CD4-positive, alpha-beta T cell treated with Interleukin-4 for 1 hour (primary cell): Measurements from ENCODE around the gene NANS.
"Not testable (repeated sequence)": the region's sequence is repeated elsewhere in the genome, so short reads cannot be mapped to it uniquely, and the experiment has no call there.

Source experiments
- DNase-seq, 2 donors: peaks; one replicate each; pipeline ENCODE4 v3.0.0-alpha.2; 2020 to 2022

The NANS gene

DNA sequence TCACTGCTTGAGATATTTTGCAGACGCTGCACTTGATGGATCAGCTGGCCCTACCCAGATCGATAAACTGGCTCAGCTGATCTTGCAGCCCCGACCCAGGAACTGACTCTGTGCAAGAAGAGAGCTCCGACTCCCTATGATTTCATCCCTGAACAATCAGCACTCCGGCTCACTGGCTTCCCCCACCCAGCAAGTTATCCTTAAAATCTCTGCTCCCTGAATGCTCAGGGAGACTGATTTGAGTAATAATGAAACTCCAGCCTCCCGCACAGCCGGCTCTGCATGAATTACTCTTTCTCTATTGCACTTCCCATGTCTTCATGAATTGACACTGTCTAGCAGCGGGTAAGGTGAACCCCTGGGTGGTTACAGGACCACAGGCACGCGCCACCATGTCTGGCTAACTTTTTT lies 16.9 kb upstream of the NANS start:
- no peak for DNase-seq

DNA sequence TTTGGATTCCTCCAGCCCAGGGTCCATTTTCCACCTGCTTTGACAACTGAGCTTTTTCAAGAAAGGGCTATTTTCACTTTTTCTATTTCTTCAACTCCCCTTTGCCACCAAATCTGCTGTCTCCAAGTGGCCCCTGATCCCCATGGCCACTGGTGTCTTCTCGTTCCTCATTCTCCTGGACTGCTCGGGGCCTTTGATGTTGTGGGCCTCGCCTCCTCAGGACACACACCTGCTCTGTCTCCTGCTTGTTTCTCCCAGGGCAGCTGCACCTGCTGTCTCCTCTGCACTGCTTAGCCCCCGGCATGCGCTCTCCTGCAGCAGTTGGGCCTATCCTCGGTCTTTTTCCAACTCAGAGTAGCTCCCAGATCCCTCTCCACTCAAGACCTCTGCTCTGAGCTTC lies 16.3 kb upstream of the NANS start:
- no peak for DNase-seq

DNA sequence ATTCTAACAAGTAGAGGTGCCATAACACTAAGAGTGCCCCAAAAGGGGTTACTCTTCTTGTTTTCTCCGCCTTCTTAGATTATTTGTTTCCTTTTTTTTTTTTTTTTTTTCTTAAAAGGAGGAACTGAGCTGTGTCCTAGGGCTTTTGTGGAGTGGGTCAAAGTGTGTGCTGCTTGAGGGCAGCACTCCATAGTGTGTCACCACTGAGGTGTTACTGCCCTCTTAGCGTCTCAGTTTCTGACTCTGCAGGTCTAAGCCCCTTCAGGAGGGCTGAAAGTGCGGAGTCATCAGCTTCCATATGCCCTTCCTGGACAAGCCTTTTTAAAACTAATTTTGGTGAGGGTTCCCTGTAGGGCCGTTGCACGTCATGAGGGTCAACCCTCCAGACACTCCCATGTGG lies 12.6 kb upstream of the NANS start:
- no peak for DNase-seq

DNA sequence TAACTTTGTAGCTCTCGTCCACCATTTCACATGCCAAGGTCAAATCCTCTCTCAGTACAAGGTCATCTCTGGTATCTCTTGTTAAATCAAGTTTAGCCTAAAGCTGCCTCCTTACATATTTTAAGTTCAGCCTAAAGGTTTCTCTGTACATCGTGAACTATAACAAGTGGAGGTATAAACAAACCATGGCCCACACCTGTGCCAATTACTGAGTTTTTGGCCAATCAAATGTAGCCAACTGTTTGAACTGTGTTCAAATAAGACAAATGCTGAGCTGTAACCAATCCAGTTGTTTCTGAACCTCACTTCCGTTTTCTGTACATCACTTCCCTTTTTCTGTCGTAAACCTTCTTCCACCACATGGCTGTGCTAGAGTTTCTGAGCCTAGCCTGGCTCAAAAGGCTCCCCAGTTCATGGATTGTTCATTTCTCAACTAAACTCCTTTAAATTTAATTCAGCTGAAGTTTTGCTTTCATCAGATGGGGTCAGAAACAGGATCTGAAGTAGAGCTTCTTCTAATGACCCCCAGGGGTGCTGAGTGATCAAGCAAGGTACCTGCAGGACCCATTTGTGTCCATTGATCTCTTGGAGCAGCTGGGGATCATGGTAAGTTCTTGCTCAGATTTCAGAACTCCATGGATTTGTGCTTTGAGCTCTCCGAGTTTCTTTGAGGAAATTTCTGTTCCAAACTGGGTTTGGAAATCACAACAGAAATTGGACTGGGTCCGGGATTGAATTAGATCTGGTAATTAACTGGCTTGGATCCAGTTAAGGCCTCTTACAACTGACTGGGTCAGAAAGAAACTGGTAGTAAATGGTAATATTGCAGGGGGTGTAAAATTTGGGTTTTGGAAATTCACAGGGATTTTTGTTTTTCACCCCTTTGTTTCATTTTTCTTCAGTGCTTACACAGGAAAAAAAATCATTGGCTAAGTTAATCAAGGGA lies 11.0 kb upstream of the NANS start:
- peak; percentile 63 to 86 for DNase-seq

DNA sequence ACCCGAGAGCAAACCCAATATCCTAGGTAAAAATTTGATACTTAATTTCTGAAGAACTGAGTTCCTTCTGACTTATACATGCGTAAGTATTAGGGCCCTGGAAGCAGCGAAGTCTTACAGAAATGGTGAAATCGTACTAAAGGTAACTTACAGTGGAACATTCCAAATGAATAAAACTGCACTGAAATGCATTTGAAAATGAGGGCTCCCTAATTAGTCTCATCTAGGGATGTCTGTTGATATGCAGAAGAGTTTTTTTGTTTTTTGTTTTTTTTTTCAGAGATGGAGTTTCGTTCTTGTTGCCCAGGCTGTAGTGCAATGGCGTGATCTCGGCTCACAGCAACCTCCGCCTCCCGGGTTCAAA lies 10.4 kb upstream of the NANS start:
- no peak for DNase-seq

DNA sequence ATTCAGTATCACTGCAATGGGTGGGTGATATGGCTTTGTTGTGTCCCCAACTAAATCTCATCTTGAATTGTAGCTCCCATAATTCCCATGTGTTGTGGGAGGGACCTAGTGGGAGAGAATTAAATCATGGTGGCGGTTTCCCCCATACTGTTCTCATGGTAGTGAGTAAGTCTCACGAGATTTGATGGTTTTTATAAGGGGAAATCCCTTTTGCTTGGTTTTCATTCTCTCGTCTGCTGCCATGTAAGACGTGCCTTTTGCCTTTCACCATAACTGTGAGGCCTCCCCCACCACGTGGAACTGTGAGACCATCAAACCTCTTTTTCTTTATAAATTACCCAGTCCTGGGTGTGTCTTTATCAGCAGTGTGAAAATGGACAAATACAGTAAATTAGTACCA lies 9.5 kb upstream of the NANS start:
- no peak for DNase-seq

DNA sequence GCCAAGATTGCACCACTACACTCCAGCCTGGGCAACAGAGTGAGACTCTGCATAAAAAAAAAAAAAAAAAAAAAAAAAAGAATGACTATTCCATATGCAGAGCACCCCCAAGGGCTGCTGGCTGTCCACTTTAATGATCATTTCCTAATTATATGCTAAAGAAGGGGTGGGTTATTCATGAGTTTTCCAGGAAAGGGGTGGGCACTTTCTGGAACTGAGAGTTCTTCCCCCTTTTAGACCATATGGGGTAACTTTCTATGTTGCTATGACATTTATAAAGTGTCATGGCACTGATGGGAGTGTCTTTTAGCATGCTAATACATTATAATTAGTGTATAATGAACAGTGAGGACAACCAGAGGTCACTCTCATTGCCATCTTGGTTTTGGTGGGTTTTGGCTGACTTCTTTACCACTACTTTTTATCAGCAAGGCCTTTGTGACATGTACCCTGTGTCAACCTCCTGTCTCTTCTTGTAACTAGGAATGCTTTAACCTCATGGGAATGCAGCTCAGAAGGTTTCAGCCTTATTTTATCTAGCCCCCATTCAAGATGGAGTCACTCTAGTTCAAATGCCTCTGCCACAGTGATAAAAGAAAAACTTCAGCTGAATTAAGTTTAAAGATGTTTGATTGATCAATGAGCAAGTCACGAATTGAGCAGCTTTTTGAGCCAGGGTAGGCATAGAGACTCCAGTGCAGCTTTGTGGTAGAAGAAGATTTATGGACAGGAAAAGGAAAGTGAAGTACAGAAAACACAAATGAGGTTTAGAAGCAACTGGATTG lies 7.1 kb upstream of the NANS start:
- no peak for DNase-seq

DNA sequence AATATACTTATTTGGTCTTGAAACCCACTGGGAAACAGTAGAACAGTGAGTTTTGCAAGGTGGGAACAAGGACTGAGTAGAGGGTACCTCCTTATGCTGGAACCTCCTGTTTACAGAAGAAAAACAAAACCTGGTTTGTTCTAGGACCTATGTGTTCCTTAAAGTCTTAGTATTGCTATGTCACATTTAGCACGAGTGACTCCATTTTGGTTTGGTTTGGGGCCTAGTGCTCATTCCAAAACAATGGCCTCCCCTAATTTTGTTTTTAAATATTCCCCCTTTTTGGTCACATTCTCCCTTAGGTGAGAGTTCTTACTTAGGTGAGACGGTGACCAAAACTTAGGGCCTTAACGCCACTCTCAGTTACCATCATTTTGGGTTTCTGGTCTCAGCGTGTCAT lies 6.2 kb upstream of the NANS start:
- DNase-seq = no peak

DNA sequence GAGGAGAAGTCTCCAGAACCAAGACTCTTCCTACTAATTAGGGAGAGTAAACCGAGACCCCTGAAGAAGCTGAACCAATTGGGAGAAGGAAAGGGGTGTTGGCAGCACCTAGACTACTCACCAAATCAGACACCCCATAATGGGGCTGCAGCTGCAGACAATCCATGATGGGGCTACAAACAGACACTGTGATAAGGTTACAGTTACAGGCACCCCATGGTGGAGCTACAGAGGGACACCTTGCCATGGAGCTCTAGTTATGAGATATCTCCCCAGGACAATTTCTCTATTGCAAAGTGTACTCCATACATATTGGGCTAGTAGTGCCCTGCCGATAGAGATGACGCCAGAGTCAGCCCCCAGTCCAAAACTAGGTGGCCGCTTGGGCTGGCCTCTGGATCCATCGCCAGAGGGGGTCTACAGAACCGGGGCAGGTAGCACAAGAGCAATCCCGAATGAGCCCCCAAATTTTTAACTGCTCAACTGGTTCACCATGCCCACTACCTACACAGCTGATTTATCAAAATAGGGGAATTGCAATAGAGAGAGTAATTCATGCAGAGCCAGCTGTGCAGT lies 2.1 kb upstream of the NANS start:
- no peak for DNase-seq

DNA sequence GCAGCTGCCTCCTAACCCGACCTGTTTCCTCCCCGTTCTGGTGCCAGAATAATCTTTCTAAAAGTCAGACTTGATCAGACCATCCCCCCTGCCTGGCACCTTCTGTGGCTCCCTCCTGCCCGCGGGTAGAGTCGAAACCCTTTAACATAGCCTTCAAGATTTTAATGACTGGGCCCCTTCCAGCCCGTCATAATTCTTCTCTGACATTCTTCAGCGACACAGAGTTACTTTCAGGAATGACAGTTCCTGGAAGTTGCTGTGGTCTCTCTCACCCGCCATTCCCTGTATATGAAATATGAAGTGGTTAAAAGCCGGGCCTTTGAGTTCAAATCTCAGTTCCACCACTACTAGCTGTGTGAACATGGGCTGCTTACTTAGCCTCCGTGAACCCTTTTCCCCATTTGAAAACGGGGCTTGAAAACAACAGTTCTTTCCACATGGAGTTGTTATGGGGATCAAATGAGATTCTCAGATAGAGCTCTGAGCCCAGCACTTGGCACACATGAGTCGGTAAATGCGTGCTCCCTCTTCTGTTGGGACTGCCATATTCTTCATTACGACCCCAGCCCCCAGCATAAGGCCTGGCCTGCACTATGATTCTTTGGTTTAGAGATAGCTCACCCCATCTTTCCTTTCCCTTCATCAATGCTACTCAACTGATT lies 737 bp downstream of the NANS start:
- DNase-seq = no peak

DNA sequence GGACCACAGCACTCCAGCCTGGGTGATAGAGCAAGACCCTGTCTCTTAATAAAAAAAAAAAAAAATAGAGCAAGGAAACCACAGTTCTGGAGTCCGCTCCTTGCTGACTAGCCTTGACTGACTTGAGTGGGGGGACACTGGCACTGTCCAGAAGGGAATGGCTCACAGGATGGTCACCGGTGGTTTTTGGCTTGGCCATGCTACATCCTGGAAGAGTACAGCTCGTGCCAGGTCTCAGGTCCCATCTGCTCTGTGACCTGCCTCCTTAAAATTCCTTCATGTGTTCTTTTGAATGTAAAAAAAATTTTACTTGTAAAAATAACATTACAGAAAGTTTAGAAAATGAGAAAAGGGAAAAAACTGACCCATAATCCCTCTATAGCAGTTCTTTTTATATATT lies 5.6 kb downstream of the NANS start:
- no peak for DNase-seq

DNA sequence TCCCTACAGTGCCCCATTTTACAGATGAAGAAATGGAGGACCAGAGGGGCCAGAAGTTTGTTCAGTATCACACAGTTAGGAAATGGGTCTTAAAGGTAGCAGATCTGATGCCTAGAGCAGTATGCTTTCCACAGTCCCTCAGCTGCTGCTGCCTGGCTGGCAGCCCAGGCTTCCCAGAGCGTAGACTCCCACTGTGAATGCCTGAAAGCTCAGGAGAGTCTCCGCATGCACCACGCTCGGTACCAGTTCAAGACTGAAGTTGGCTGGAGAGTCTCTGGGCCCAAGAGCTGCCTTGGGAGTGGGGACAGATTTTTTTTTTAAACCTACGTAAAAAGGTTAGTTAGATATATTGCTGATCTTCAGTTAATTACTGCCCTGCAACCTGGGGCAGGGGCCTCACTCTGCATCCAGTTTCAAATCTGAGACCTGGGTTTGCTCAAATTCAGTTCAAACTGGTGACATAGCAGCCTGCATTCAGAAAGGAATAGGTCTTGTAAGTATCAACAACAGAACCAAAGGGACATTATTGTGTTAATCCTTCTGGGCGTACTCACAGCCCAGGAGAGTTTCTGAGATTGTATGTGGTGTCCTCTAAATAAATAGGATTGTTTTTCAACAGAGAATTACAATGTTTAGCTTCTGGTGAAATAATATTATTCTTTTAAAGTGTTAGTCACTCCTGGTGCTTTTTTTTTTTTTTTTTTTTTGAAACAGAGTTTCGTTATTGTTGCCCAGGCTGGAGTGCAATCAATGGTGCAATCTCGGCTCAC lies 8.3 kb downstream of the NANS start:
- no peak for DNase-seq

DNA sequence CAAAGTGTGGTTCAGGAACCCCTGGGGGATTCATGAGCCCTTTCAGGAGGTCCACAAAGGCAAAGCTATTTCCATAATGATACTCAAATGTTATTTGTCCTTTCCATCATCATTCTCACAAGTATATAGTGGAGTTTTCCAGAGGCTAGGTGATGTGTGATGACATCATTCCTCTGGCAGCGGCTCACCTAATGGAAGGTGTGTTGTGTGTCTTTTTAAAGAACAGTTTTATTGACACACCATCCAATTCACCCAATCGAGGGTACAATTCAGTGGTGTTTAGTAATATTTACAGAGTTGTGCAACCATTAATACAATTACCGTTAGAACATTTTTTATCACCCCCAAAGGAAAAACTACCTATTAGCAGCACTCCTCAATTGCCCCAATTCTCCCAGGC lies 9.7 kb downstream of the NANS start:
- DNase-seq = no peak

DNA sequence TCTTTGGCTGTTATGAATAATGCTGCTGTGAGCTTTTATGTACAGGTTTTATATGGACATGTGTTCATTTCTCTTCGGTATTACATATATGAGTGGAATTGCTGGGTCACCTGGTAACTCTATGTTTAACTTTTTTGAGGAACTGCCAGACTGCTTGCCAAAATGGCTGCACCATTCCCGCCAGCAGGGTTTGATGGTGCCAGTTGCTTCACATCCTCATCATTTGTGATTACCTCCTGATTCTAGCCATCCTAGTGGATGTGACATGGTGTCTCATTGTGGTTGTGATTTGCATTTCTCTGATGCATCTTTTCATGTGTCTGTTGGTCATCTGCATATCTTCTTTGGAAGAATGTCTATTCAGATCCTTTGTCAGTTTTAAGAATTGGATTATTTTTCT lies 10.7 kb downstream of the NANS start:
- no peak for DNase-seq

DNA sequence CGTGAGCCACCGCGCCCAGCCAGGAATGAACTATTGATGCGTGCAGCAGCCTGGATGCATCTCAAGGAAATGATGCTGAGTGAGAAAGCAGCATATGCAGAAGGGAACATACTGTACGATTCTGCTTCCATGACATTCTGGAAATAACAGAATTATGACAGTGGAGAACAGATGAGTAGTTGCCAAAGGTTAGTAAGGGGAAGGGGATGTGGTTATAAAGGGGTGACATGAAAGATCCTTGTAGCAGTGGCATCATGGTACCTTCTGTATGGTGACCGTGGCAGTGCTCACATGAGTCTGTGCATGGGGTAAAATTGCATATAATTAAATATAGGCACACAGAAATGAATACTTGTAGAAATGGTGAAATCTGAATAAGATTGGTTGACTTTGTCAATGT lies 13.0 kb downstream of the NANS start:
- DNase-seq = no peak

DNA sequence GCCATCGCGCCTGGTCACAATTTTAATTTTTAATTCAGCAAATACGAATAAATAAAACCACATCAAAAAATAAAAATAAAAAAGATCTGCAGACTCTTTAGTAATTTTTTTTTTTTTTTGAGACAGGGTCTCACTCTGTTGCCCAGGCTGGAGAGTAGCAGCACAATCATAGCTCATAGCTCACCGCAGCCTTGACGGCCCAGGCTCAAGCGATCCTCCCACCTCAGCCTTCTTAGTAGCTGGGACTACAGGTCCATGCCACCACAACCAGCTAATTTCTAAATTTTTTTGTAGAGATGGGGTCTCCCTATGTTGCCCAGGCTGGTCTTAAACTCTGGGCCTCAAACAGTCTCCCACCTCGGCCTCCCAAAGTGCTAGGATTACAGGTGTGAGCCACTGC lies 14.2 kb downstream of the NANS start:
- DNase-seq = no peak

DNA sequence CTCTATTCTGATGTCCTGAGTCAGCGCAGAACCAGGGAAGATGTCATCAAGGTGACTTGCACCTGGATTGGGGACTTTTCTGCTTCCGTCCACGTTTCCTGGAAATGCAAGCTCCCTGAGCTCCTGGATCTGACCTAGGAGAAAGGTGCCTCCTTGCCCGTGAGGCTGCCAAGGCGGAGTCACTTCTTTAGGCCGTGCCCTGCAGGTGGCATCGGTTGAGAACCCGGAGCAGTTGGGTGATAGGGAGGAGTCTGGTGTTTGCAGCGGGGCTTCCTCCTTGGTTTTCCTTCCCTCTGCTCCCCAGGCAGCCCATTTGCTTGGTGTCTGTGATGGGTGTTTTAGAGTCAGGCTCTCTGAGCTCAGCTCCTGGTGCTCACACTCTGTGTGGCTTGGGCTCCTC lies 15.2 kb downstream of the NANS start:
- no peak for DNase-seq

DNA sequence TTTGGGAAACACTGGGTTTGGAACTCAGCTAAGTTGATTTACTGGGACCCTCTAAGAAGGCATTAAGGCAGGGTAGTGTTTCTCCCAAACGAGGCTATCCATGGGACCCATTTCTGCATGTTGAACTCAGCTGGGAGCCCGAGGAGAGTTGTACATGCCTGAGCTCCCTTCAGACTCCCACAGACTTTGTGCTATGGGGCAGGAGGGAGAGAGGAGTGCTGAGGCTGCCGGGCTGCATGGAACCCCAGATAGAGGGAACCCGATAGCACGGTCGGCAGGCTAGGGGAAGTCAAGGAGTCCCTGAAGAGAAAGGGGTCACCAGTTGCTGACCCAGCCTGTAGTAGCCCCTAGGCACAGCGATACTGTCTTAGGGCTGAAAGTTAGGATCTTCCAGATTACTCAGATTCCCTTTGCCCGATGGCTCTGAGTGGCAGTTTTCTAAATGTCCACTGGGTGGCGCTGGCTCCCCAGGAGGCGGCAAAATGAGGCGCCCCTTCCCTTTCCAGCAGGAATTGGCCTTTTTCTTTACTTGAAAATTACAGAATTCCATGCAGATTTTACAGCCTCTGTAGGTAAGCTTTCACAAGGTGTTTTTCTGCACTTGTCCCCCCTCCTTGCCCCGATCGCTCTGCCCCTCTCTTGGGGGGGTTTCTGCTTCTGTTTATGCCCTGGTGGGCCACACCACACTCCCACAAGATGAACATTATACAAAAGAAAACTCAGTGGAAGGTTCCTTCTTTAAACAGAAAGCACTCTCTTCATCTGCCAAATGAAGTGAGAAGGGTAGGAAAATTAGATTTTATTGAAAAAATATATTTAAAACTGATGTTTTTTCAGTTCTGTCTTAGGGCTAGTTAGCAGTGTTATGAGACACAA lies 17.8 kb downstream of the NANS start:
- peak; percentile 63 to 72 for DNase-seq

DNA sequence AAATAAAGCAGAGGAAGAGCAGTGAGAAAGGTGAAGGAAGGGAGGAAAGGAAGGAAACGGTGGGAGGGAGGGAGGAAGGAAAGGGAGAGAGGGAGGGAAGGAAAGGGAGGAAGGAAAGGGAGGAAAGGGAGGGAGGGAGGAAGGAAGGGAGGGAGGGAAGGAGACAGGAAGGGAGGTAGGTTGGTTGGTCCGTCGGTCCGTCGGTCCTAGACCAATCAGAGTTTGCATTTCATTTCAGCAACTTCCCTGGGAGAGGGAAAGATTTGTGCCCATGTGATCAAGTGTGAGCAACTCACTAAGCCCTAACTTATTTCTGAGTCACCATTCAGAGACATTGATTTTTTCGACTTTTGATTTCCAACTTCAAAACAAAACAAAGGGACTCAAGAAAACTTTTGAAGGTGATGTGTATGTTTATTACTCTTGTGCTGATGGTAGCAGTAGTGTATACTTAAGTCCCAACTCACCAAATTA lies 18.8 kb downstream of the NANS start:
- DNase-seq = peak in 1 of 2 donors; percentile 54

DNA sequence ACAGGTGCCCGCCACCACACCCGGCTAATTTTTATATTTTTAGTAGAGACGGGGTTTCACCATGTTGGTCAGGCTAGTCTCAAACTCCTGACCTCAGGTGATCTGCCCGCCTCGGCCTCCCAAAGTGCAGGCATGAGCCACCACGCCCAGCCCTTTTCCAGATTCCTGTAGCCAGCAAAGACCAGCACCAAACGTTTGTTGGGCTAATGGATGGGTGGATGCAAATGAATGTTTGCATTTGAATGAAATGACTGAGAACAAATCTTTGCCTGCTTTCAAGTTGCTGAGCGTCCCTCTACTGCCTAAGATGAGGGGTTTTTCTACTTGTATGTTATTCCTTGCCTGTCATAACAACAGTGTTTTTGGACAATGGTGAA lies 20.0 kb downstream of the NANS start:
- DNase-seq = not testable (repeated sequence)

DNA sequence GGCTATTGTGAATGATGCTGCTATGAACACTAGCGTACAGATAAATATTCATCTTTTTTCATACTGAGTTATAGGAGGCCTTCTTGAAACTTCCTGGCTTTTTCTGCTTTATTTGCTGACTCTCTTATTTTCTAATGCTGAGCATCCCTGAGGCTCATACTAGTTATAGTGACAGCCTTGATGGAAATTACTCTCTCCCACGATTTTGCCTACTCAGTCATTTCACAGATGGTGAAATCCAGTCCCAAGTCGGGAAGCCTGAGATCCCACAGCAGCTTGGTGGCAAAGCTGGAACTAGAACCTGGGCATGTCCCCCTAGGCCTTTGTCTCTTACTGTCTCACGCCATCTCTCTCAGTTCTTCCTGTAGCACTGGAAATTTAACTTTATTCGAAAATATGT lies 22.4 kb downstream of the NANS start:
- no peak for DNase-seq
